ENCODE measurements around the gene CDC25C. TPM values are rescaled to one million over a fixed set of nuclear protein-coding genes. Genes with fewer than 3 reads are reported as not detected.
"Not testable (repeated sequence)": the region's sequence is repeated elsewhere in the genome, so short reads cannot be mapped to it uniquely, and the experiment has no call there.

Gene CDC25C
- total and polyA plus RNA-seq, 7 donors = 0.12 TPM; not detected in 6

- peak overlapping the region; percentile 68 for H3K4me3 ChIP-seq
- H3K27ac ChIP-seq = no peak overlapping the region
- H3K27me3 ChIP-seq (ENCODE audit: insufficient read depth in 3 of 3, low read length in 2 of 3) = no peaks in the 10 kb centered on the region
- 5% methylated on average over 12 of the region's 12 CpGs for WGBS, 3 donors
- H3K9me3 ChIP-seq = no peaks in the 10 kb centered on the region
- no peak for ATAC-seq
- DNase-seq = no peak
- H3K36me3 ChIP-seq (ENCODE audit: insufficient read depth in 1 of 2, low read depth in 1 of 2) = no peaks in the 10 kb centered on the region
- TF ChIP-seq CTCF (IDR thresholded peaks at IDR 0.05) = no peak
- intact Hi-C loops (cut with DNase I) = no loop called here
- peaks cover 4% of the 10 kb centered on the region for H3K4me1 ChIP-seq
These were observed 673 bp downstream of the CDC25C start for GRCh38 chr5:138330813-138331448.

GRCh38 chr5:138318211-138318610, 13.4 kb downstream of the CDC25C start:
- H3K27ac ChIP-seq; DNase-seq; H3K9me3 ChIP-seq; intact Hi-C loops (cut with DNase I); H3K27me3 ChIP-seq (ENCODE audit: insufficient read depth in 3 of 3, low read length in 2 of 3); H3K4me3 ChIP-seq; ATAC-seq; H3K36me3 ChIP-seq (ENCODE audit: insufficient read depth in 1 of 2, low read depth in 1 of 2); H3K4me1 ChIP-seq: not testable (repeated sequence)
- 96 to 100% (median 97%) methylated on average over 4 of the region's 4 CpGs for WGBS, 3 donors

GRCh38 chr5:138316355-138316754, 15.2 kb downstream of the CDC25C start:
- Histone ChIP-seq H3K36me3 (ENCODE audit: insufficient read depth in 1 of 2, low read depth in 1 of 2) (no peaks in the 10 kb centered on the region), H3K4me1 (no peaks in the 10 kb centered on the region), H3K9me3 (no peaks in the 10 kb centered on the region), H3K27ac (no peak overlapping the region), H3K27me3 (ENCODE audit: insufficient read depth in 3 of 3, low read length in 2 of 3) (no peaks in the 10 kb centered on the region), H3K4me3 (no peak overlapping the region)
- 76 to 86% (median 86%) methylated on average over 3 of the region's 3 CpGs for WGBS, 3 donors
- intact Hi-C loops (cut with DNase I) = no loop called here
- ATAC-seq = no peak
- TF ChIP-seq CTCF (IDR thresholded peaks at IDR 0.05) = no peak
- DNase-seq = no peak

GRCh38 chr5:138315751-138316278, 15.8 kb downstream of the CDC25C start:
- TF ChIP-seq CTCF (IDR thresholded peaks at IDR 0.05) = no peak

GRCh38 chr5:138305797-138306196, 25.8 kb downstream of the CDC25C start:
- WGBS, 3 donors = 16 to 21% (median 20%) methylated on average over 1 of the region's 1 CpG
- H3K4me1 ChIP-seq = peaks cover 16% of the 10 kb centered on the region
- peak overlapping the region; percentile 81 for H3K27ac ChIP-seq
- H3K27me3 ChIP-seq (ENCODE audit: insufficient read depth in 3 of 3, low read length in 2 of 3) = no peaks in the 10 kb centered on the region
- no peaks in the 10 kb centered on the region for H3K9me3 ChIP-seq
- intact Hi-C loops (cut with DNase I) = loop anchor here (5.0 kb wide), 2 partner anchors 102 to 107 kb away; no protein-coding TSS in a partner anchor
- DNase-seq (peak; percentile 72 to 91), ATAC-seq (peak; percentile 95 to 99 (median 98))
- peak; percentile 23 for TF ChIP-seq CTCF (IDR thresholded peaks at IDR 0.05)
- no peak overlapping the region for H3K4me3 ChIP-seq
- H3K36me3 ChIP-seq (ENCODE audit: insufficient read depth in 1 of 2, low read depth in 1 of 2) = no peaks in the 10 kb centered on the region

More at GRCh38 chr5:138315751-138316278, 15.8 kb downstream of the CDC25C start:
- no peaks in the 10 kb centered on the region for H3K27me3 ChIP-seq (ENCODE audit: insufficient read depth in 3 of 3, low read length in 2 of 3)
- H3K4me1 ChIP-seq = no peaks in the 10 kb centered on the region
- 86 to 88% (median 86%) methylated on average over 6 to 7 of the region's 7 CpGs for WGBS, 3 donors
- DNase-seq = no peak
- intact Hi-C loops (cut with DNase I) = no loop called here
- ATAC-seq = no peak
- H3K4me3 ChIP-seq = no peak overlapping the region
- H3K36me3 ChIP-seq (ENCODE audit: insufficient read depth in 1 of 2, low read depth in 1 of 2) = no peaks in the 10 kb centered on the region
- H3K27ac ChIP-seq = no peak overlapping the region
- no peaks in the 10 kb centered on the region for H3K9me3 ChIP-seq

Data from psoas muscle (tissue), 8 donors.